GM12873 (cell line): ENCODE data around the gene PRDM15.

Source experiments
- TF ChIP-seq, protein P1 (sequence below): IDR thresholded peaks from 2 replicates; pipeline ENCODE4 v1.5.1; 2012; ENCODE audit warnings: low read depth, mild to moderate bottlenecking, moderate library complexity, low read length, control low read depth; ENCODE audit not compliant: insufficient read depth; ENCODE audit errors: missing control alignments

Gene PRDM15

DNA sequence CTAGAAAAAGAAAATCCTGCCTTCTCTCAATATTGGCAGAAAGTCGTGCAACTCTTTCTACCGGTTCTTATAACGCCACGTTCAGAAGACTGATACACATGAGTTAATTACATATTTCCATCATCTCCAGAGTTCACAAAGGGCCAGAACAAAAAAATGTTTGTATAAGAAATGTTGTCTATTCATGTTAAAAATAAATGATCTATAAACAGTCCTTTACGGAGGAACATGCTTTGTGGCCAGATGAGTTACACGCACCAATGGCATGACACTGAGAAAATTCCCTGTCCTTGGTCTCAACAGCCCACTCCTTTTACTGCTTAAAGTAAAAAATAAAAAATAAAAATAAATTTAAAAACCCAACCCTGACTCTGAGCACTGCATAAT is 45.2 kb upstream of the PRDM15 start:
- TF ChIP-seq, protein P1, sequence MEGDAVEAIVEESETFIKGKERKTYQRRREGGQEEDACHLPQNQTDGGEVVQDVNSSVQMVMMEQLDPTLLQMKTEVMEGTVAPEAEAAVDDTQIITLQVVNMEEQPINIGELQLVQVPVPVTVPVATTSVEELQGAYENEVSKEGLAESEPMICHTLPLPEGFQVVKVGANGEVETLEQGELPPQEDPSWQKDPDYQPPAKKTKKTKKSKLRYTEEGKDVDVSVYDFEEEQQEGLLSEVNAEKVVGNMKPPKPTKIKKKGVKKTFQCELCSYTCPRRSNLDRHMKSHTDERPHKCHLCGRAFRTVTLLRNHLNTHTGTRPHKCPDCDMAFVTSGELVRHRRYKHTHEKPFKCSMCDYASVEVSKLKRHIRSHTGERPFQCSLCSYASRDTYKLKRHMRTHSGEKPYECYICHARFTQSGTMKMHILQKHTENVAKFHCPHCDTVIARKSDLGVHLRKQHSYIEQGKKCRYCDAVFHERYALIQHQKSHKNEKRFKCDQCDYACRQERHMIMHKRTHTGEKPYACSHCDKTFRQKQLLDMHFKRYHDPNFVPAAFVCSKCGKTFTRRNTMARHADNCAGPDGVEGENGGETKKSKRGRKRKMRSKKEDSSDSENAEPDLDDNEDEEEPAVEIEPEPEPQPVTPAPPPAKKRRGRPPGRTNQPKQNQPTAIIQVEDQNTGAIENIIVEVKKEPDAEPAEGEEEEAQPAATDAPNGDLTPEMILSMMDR, result no peak

DNA sequence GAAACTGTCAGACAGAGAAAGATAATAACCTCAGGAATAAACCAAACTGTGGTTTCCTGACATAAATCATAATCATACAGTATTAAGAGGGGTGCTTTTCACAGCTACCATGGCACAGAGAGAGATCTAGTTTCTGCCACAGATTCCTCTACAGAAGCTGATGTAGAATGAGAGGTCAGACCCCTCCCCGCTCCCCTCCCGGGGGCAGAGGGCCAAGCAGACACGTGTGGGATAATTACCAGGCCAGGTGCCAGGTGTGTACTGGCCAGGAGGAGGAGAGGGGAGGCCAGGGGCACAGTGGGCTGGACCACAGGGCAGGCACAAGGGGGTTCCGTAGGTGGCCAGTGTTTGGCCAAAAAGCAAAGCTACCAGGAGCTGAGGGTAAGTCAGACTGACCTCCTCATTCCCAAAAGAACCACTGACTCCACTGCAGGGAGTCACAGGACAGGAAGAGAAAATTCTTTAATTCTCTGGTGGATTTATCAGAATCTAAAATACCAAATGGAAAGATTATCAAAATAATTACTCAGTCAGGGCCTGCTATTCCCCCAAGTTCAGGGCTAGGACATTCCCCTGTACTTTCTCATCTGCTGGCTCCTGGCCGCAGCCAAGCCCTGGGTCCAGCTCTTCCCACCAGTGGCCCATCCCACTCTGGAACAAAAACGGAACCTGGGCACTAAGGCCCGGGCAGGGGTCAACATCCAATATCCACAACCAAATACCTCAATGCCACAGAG is 44.7 kb upstream of the PRDM15 start:
- TF ChIP-seq, protein P1, result no peak

DNA sequence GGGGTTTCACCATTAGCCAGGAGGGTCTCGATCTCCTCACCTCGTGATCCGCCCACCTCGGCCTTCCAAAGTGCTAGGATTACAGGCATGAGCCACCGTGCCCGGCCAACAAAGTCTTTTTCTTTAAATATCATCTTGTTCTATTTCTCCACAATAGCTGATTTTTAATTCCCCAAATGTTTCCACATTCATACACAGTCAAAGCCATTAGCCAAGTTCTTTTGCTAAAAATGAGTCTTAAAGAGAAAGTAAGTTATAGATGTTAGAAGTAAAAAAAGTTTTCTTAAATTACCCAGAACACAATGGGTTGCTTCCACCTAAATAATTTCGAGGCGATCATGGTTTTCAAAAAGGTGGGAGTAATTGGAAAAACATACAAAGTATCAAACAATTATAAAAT is 44.0 kb upstream of the PRDM15 start:
- TF ChIP-seq, protein P1, result no peak

DNA sequence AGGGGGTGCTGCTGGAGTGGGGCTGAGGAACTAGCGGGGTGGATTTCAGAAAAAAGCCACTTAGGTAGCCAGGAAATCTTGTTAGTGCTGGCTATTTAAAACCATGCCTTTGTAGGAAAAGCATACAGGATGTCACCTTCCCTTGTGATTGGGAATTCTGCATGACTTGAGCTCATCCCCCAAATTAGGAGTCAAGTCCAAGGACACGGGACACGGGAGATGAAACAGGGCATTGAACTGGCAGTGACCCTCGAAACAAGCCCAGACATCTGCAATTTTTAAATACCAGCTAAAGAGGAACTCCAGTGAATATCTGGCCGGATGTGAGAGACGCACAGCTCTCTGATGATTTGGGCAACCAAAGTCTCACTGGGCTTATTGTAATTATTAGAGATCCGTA is 41.9 kb upstream of the PRDM15 start:
- TF ChIP-seq, protein P1, result no peak

DNA sequence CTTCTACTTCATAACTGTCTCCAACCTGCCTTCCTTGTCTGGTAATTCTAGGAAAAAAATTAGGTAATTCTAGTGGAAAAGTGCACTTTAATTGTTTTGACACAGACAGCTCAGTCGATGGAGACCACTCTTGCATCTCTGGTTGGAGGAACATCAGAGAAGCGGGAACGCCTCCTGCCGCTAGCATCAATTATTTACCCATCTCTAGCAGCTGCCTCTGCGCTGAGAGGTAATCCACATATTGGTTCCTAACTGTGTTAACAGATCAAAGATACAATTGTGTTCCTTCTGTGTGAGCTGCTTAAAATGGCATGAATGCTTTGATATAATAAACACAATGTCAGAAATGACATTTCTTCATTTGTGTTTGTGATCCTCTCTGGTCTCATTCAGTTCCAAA is 41.3 kb upstream of the PRDM15 start:
- TF ChIP-seq, protein P1, result no peak

DNA sequence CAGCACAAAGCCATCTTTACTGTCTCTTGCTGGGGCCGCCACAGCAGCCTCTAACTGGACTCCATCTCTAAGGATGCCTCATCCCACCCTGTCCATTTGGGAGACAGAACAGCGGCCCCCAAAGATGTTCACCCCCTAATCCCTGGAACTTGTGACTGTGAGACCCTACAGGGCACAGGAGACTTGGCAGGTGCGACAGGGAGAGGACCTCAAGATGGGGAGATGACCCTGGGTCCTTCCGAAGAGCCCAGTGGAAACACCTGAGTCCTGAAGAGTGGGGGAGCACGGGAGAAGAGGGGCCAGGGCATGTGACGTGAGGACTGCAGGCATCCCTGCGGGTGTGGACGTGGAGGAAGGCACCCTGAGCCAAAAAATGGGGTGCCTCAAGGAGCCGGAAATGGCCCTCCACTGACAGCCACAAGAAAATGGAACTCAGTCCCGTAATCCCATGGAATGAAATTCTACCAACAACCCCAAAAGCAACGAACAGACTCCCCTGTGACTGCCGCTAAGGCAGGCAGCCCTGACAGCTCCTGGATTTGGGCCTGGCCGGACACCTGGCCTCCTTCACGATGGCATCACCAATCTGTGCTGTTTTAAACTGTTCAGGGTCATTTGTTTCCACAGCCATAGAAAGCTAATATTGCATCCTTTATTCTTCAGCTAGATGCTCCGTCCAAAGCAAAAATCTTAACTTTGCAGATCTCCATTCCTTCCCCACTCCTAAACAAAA is 40.7 kb upstream of the PRDM15 start:
- TF ChIP-seq, protein P1, result no peak

DNA sequence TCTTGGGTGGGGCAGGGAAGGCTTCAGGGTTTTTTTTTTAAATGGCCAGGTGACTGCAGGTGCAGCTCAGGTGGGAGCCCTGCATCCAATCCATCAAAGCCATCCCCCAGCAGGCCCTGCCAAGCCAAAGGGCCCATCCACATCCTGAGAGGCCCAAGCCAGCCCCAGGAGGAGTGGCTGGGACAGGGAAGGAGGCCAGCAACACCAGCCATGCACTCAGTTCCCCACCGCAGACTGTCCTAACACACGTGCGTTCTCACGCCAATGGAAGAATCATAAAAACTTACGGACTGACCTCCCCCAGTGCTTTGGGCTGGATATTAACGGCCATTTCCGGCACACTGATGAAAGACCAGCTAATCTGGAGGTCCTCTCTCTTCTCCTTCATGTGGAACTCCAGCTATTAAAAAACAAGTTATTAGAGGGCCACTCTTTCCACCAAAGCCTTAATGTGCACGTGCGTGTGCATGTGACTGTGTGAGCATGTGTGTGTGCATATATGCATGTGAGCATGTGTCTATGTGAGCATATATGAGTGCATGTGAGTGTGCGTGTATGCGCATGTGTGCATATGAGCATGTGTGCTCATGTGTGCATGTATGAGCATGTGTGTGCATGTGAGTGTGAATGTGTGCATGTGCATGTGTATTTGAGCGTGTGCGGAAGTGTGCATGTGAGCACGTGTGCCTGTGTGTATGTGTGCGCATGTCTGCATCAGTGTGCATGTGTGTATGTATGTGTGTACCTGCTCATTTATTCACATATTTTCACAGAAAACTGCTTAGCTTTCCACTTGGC is 39.6 kb upstream of the PRDM15 start:
- TF ChIP-seq, protein P1, result no peak
